SU-DHL-6 (cell line): ENCODE measurements around the gene BMPR1B.

Source experiments
- H2AFZ ChIP-seq: fragments of 200-600 bp; sonication (generic); 2 replicates; pipeline ENCODE4 v1.6.1; 2014; ENCODE audit warnings: low read depth, mild to moderate bottlenecking, moderate library complexity, mixed read lengths, antibody characterized with exemption, low read length; ENCODE audit not compliant: severe bottlenecking
- H3F3A ChIP-seq: fragments of 200-600 bp; shearing (Covaris generic); 2 replicates; pipeline ENCODE4 v1.6.0; 2016; ENCODE audit warnings: antibody characterized with exemption, mild to moderate bottlenecking; ENCODE audit not compliant: insufficient read depth
- H3K27ac ChIP-seq: fragments of 200-600 bp; sonication (generic); 2 replicates; pipeline ENCODE4 v1.5.1; 2016; ENCODE audit warnings: low read depth, mild to moderate bottlenecking, low read length, moderate library complexity, mixed read lengths
- H3K27me3 ChIP-seq: fragments of 200-600 bp; sonication (generic), shearing (Covaris generic); 2 replicates; pipeline ENCODE4 v1.6.0; 2014; ENCODE audit warnings: mild to moderate bottlenecking, low read length
- H3K36me3 ChIP-seq: fragments of 200-600 bp; sonication (generic); 2 replicates; pipeline ENCODE4 v1.6.1; 2014; ENCODE audit warnings: mild to moderate bottlenecking, low read length, mixed read lengths
- H3K4me2 ChIP-seq: fragments of 300-600, 200-600 bp; shearing (Covaris generic), sonication (generic); 2 replicates; pipeline ENCODE4 v1.6.0; 2014; ENCODE audit warnings: low read length, low read depth, mild to moderate bottlenecking; ENCODE audit not compliant: poor library complexity, severe bottlenecking
- H3K4me3 ChIP-seq: fragments of 200-600 bp; sonication (generic); 2 replicates; pipeline ENCODE4 v1.5.1; 2014; ENCODE audit warnings: antibody characterized with exemption, low read length, mild to moderate bottlenecking, mixed read lengths; ENCODE audit not compliant: insufficient read depth, poor library complexity, severe bottlenecking
- H3K79me2 ChIP-seq: fragments of 200-600 bp; sonication (generic); 2 replicates; pipeline ENCODE4 v1.6.1; 2014; ENCODE audit warnings: mild to moderate bottlenecking, low read length, moderate library complexity; ENCODE audit not compliant: insufficient read depth
- H3K9ac ChIP-seq: fragments of 200-600 bp; sonication (generic); 2 replicates; pipeline ENCODE4 v1.7.0; 2014; ENCODE audit warnings: mild to moderate bottlenecking, low read length
- H3K9me2 ChIP-seq: fragments of 200-600 bp; sonication (generic); replicated peaks from 2 replicates; pipeline ENCODE4 v1.6.1; 2014; ENCODE audit warnings: low read length; ENCODE audit not compliant: insufficient read depth
- H3K9me3 ChIP-seq: fragments of 200-600 bp; sonication (generic); 2 replicates; pipeline ENCODE4 v1.6.1; 2014; ENCODE audit warnings: low read length, mixed read lengths; ENCODE audit not compliant: insufficient read depth
- H4K20me1 ChIP-seq: fragments of 200-600 bp; sonication (generic); 2 replicates; pipeline ENCODE4 v1.6.1; 2014; ENCODE audit warnings: low read depth, mild to moderate bottlenecking, antibody characterized with exemption, low read length, moderate library complexity, mixed read lengths
- CTCF ChIP-seq: fragments of 200-600 bp; sonication (generic); IDR thresholded peaks from one replicate; pipeline ENCODE4 v1.5.1; 2017; ENCODE audit warnings: antibody characterized with exemption, mild to moderate bottlenecking, low read length, moderate library complexity; ENCODE audit not compliant: insufficient read depth, poor library complexity, severe bottlenecking
- EZH2phosphoT487 ChIP-seq: fragments of 200-600 bp; sonication (generic), shearing (Covaris generic); conservative IDR thresholded peaks from 2 replicates; pipeline ENCODE4 v1.6.1; 2018; ENCODE audit warnings: mild to moderate bottlenecking, antibody characterized with exemption, low read length, moderate library complexity, mixed read lengths

BMPR1B gene

GRCh38 chr4:95066050-95066449, 308.3 kb downstream of the BMPR1B start:
- no peaks in the 10 kb centered on the region for H4K20me1 ChIP-seq
- no peaks in the 10 kb centered on the region for H3K9me2 ChIP-seq
- no peaks in the 10 kb centered on the region for H3K79me2 ChIP-seq
- H3K4me2 ChIP-seq = no peak overlapping the region
- no peak for TF ChIP-seq EZH2phosphoT487
- TF ChIP-seq CTCF = no peak
- H3K4me3 ChIP-seq = no peak overlapping the region
- H3K36me3 ChIP-seq = no peaks in the 10 kb centered on the region
- no peak overlapping the region for H3K27ac ChIP-seq
- no peaks in the 10 kb centered on the region for H3K27me3 ChIP-seq
- H3K9me3 ChIP-seq = no peaks in the 10 kb centered on the region
- no peak overlapping the region for H3K9ac ChIP-seq
- H2AFZ ChIP-seq = no peak overlapping the region
- H3F3A ChIP-seq = no peaks in the 10 kb centered on the region

GRCh38 chr4:95068401-95068800, 310.6 kb downstream of the BMPR1B start:
- Histone ChIP-seq H3K4me2 (no peak overlapping the region), H3K9me3 (no peaks in the 10 kb centered on the region), H3K79me2 (no peaks in the 10 kb centered on the region), H3F3A (no peaks in the 10 kb centered on the region), H3K9ac (no peak overlapping the region), H3K9me2 (no peaks in the 10 kb centered on the region), H4K20me1 (no peaks in the 10 kb centered on the region), H3K4me3 (no peak overlapping the region), H3K36me3 (no peaks in the 10 kb centered on the region), H2AFZ (no peak overlapping the region), H3K27ac (no peak overlapping the region), H3K27me3 (no peaks in the 10 kb centered on the region)
- TF ChIP-seq EZH2phosphoT487 (no peak), CTCF (no peak)

GRCh38 chr4:95068818-95069478, 311.2 kb downstream of the BMPR1B start:
- Histone ChIP-seq H3K27me3 (no peaks in the 10 kb centered on the region), H3K79me2 (no peaks in the 10 kb centered on the region), H3K9me2 (no peaks in the 10 kb centered on the region), H4K20me1 (no peaks in the 10 kb centered on the region), H3F3A (no peaks in the 10 kb centered on the region), H3K9ac (no peak overlapping the region), H2AFZ (no peak overlapping the region), H3K9me3 (no peaks in the 10 kb centered on the region), H3K36me3 (no peaks in the 10 kb centered on the region), H3K27ac (no peak overlapping the region), H3K4me2 (no peak overlapping the region), H3K4me3 (no peak overlapping the region)
- TF ChIP-seq EZH2phosphoT487 (no peak), CTCF (no peak)
